OCI-LY1 (cell line): ENCODE data around the gene ST3GAL2.
A peak's percentile ranks its signal among the peaks of the same experiment; 100 is the strongest.

Experiments
- H2AFZ ChIP-seq: fragments of 200-600 bp; sonication (generic), shearing (Covaris generic); 2 replicates; pipeline ENCODE4 v1.6.0; 2014; ENCODE audit warnings: antibody characterized with exemption, mild to moderate bottlenecking, low read length
- H3F3A ChIP-seq: fragments of 200-600 bp; sonication (generic), shearing (Covaris generic); 2 replicates; pipeline ENCODE4 v1.6.0; 2014; ENCODE audit warnings: mild to moderate bottlenecking, antibody characterized with exemption, low read length, moderate library complexity; ENCODE audit not compliant: insufficient read depth
- H3K27ac ChIP-seq: fragments of 200-600 bp; sonication (generic); 2 replicates; pipeline ENCODE4 v1.5.1; 2014; ENCODE audit warnings: low read length, mixed run types, mild to moderate bottlenecking, low read depth; ENCODE audit not compliant: poor library complexity, severe bottlenecking
- H3K27me3 ChIP-seq: fragments of 200-600 bp; sonication (generic); 2 replicates; pipeline ENCODE4 v1.6.0; 2014; ENCODE audit warnings: antibody characterized with exemption, mild to moderate bottlenecking, low read length, moderate library complexity; ENCODE audit not compliant: insufficient read depth
- H3K36me3 ChIP-seq: fragments of 200-600 bp; sonication (generic); 2 replicates; pipeline ENCODE4 v1.6.1; 2014; ENCODE audit warnings: mild to moderate bottlenecking, antibody characterized with exemption, low read length, moderate library complexity, mixed read lengths; ENCODE audit not compliant: insufficient read depth
- H3K4me1 ChIP-seq: fragments of 200-600 bp; sonication (generic); 2 replicates; pipeline ENCODE4 v1.5.1; 2014; ENCODE audit warnings: mild to moderate bottlenecking, low read length, moderate library complexity; ENCODE audit not compliant: insufficient read depth, severe bottlenecking
- H3K4me2 ChIP-seq: fragments of 200-600 bp; sonication (generic), shearing (Covaris generic); 2 replicates; pipeline ENCODE4 v1.6.1; 2014; ENCODE audit warnings: low read length
- H3K4me3 ChIP-seq: fragments of 200-600 bp; sonication (generic); 2 replicates; pipeline ENCODE4 v1.5.1; 2014; ENCODE audit warnings: low read length, low read depth, mild to moderate bottlenecking, mixed read lengths; ENCODE audit not compliant: poor library complexity, severe bottlenecking
- H3K79me2 ChIP-seq: fragments of 200-600 bp; shearing (Covaris generic); 2 replicates; pipeline ENCODE4 v1.6.1; 2016; ENCODE audit warnings: mixed run types, low read length, mixed read lengths; ENCODE audit not compliant: insufficient read depth
- H3K9ac ChIP-seq: fragments of 200-600 bp; sonication (generic), shearing (Covaris generic); 2 replicates; pipeline ENCODE4 v1.6.1; 2014; ENCODE audit warnings: mild to moderate bottlenecking, low read length, mixed read lengths
- H3K9me2 ChIP-seq: fragments of 200-600 bp; sonication (generic), shearing (Covaris generic); 2 replicates; pipeline ENCODE4 v1.6.1; 2014; ENCODE audit warnings: low read depth, mild to moderate bottlenecking, low read length, mixed read lengths
- H3K9me3 ChIP-seq: fragments of 200-600 bp; shearing (Covaris generic); 2 replicates; pipeline ENCODE4 v1.6.1; 2014; ENCODE audit warnings: low read length, mixed read lengths
- H4K20me1 ChIP-seq: fragments of 200-600 bp; sonication (generic), shearing (Covaris generic); 2 replicates; pipeline ENCODE4 v1.6.0; 2016; ENCODE audit warnings: mild to moderate bottlenecking, low read length; ENCODE audit not compliant: insufficient read depth
- CTCF ChIP-seq: fragments of 200-600 bp; sonication (generic), shearing (Covaris generic); IDR thresholded peaks from 2 replicates; pipeline ENCODE4 v1.5.1; 2017; ENCODE audit warnings: mild to moderate bottlenecking, antibody characterized with exemption, low read length, moderate library complexity, mixed read lengths
- EZH2 ChIP-seq: fragments of 200-600 bp; sonication (generic), shearing (Covaris generic); IDR thresholded peaks from 2 replicates; pipeline ENCODE4 v1.8.0; 2017; ENCODE audit warnings: borderline replicate concordance, mixed run types, mild to moderate bottlenecking, antibody characterized with exemption, low read length, moderate library complexity, mixed read lengths

The ST3GAL2 gene

GRCh38 chr16:70331588-70332358, 107.1 kb downstream of the ST3GAL2 start:
- Histone ChIP-seq H3K9me2 (no peaks in the 10 kb centered on the region), H3K4me1 (no peaks in the 10 kb centered on the region), H3K36me3 (peaks cover 48% of the 10 kb centered on the region), H2AFZ (no peak overlapping the region), H3K9me3 (no peaks in the 10 kb centered on the region), H3K4me3 (no peak overlapping the region), H4K20me1 (no peaks in the 10 kb centered on the region), H3F3A (no peaks in the 10 kb centered on the region), H3K79me2 (no peaks in the 10 kb centered on the region), H3K4me2 (no peak overlapping the region), H3K27me3 (no peaks in the 10 kb centered on the region), H3K9ac (no peak overlapping the region), H3K27ac (no peak overlapping the region)
- peak; percentile 64 for TF ChIP-seq CTCF
- no peak for TF ChIP-seq EZH2

- no peaks in the 10 kb centered on the region for H4K20me1 ChIP-seq
- H3K4me2 ChIP-seq, result no peak overlapping the region
- no peaks in the 10 kb centered on the region for H3K27me3 ChIP-seq
- H3K4me1 ChIP-seq, result no peaks in the 10 kb centered on the region
- peaks cover 44% of the 10 kb centered on the region for H3K36me3 ChIP-seq
- no peaks in the 10 kb centered on the region for H3K9me2 ChIP-seq
- no peaks in the 10 kb centered on the region for H3K9me3 ChIP-seq
- TF ChIP-seq CTCF (no peak), EZH2 (no peak)
- H3K9ac ChIP-seq, result no peak overlapping the region
- H3K27ac ChIP-seq, result no peak overlapping the region
- H2AFZ ChIP-seq, result no peak overlapping the region
- H3F3A ChIP-seq, result no peaks in the 10 kb centered on the region
- no peak overlapping the region for H3K4me3 ChIP-seq
- no peaks in the 10 kb centered on the region for H3K79me2 ChIP-seq
Observed at GRCh38 chr16:70331091-70331490, 107.8 kb downstream of the ST3GAL2 start.
